Keratinocyte (primary cell): ENCODE measurements around the gene BBLN. TPM values are rescaled to one million over a fixed set of nuclear protein-coding genes. Genes with fewer than 3 reads are reported as not detected.

Experiments used
- DNase-seq: peaks from one replicate; pipeline ENCODE4 v3.0.0-alpha.2; 2011; ENCODE audit warnings: low read depth, missing footprints, low spot score
- FAIRE-seq: peaks from 2 replicates; lab custom pipeline; 2011; peaks lifted over from hg19 to GRCh38; lab: Jason Lieb, UNC
- H2AFZ ChIP-seq: 2 replicates; pipeline ENCODE4 v1.6.0; 2012; ENCODE audit warnings: low read length, control low read depth, inconsistent platforms; ENCODE audit not compliant: control insufficient read depth
- H3K27ac ChIP-seq: 2 replicates; pipeline ENCODE4 v1.5.1; 2011; ENCODE audit warnings: low read length; ENCODE audit not compliant: control insufficient read depth, insufficient read depth
- H3K27me3 ChIP-seq: 3 replicates; pipeline ENCODE4 v1.6.0; 2011; ENCODE audit warnings: low read length; ENCODE audit not compliant: control insufficient read depth, insufficient read depth; ENCODE audit errors: extremely low read depth
- H3K36me3 ChIP-seq, 2 experiments: 2 replicates in 1 of 2; 3 replicates in 1 of 2; pipeline ENCODE4 v1.5.1; 2011; ENCODE audit warnings: low read length in 2 of 2, mild to moderate bottlenecking in 1 of 2; ENCODE audit not compliant: control insufficient read depth in 2 of 2, insufficient read depth in 2 of 2; ENCODE audit errors: extremely low read depth in 1 of 2
- H3K4me1 ChIP-seq: 3 replicates; pipeline ENCODE4 v1.5.1; 2011; ENCODE audit warnings: low read length; ENCODE audit not compliant: control insufficient read depth, insufficient read depth; ENCODE audit errors: extremely low read depth
- H3K4me2 ChIP-seq: 3 replicates; pipeline ENCODE4 v1.6.0; 2011; ENCODE audit warnings: low read depth, low read length; ENCODE audit not compliant: control insufficient read depth, insufficient read depth; ENCODE audit errors: extremely low read depth
- H3K4me3 ChIP-seq, 3 experiments: fragments of 200-600 bp in 1 of 3; sonication (generic) in 1 of 3; 2 replicates in 2 of 3; 3 replicates in 1 of 3; pipeline ENCODE4 v1.5.1; 2011 to 2016; ENCODE audit warnings: low read length in 3 of 3, mild to moderate bottlenecking in 3 of 3, control low read depth in 2 of 3, inconsistent platforms in 1 of 3, low read depth in 1 of 3, mixed read lengths in 1 of 3, mixed run types in 1 of 3, moderate library complexity in 1 of 3; ENCODE audit not compliant: control insufficient read depth in 2 of 3, insufficient read depth in 2 of 3; ENCODE audit errors: extremely low read depth in 1 of 3
- H3K79me2 ChIP-seq: 2 replicates; pipeline ENCODE4 v1.6.0; 2012; ENCODE audit warnings: low read length; ENCODE audit not compliant: control insufficient read depth, insufficient read depth
- H3K9ac ChIP-seq: 3 replicates; pipeline ENCODE4 v1.6.0; 2011; ENCODE audit warnings: low read length; ENCODE audit not compliant: control insufficient read depth, insufficient read depth; ENCODE audit errors: extremely low read depth
- H3K9me1 ChIP-seq: 3 replicates; pipeline ENCODE4 v1.6.0; 2011; ENCODE audit warnings: low read length; ENCODE audit not compliant: control insufficient read depth, insufficient read depth; ENCODE audit errors: extremely low read depth
- H3K9me3 ChIP-seq: 2 replicates; pipeline ENCODE4 v1.5.1; 2012; ENCODE audit warnings: low read depth, low read length; ENCODE audit not compliant: control insufficient read depth
- H4K20me1 ChIP-seq: 3 replicates; pipeline ENCODE4 v1.6.0; 2011; ENCODE audit warnings: low read length; ENCODE audit not compliant: control insufficient read depth, insufficient read depth; ENCODE audit errors: extremely low read depth
- CTCF ChIP-seq, 3 experiments: IDR thresholded peaks in 1 of 3; conservative IDR thresholded peaks in 1 of 3; optimal IDR thresholded peaks in 1 of 3; 2 replicates in 2 of 3; 3 replicates in 1 of 3; pipeline versions ENCODE3 to v1.5.1; 2011; ENCODE audit warnings: low read length in 3 of 3, mild to moderate bottlenecking in 3 of 3, moderate library complexity in 2 of 3, control low read depth in 1 of 3, inconsistent platforms in 1 of 3; ENCODE audit not compliant: insufficient read depth in 2 of 3; ENCODE audit errors: extremely low read depth in 1 of 3
- EZH2 ChIP-seq: IDR thresholded peaks from one replicate; pipeline ENCODE4 v1.6.1; 2012; ENCODE audit warnings: inconsistent platforms, mild to moderate bottlenecking, low read length, moderate library complexity
- dilution Hi-C: fragments of 300-500 bp; cut with MboI; formaldehyde crosslinking; loops from one replicate; pipeline ENCODE4 v1.7.0; 2020; ENCODE audit warnings: low sequenced_read_pairs; ENCODE audit not compliant: extremely low pct_ligation_motif_present
- polyA plus RNA-seq, 5 experiments: library from polyadenylated mRNA; depleted of rRNA in 3 of 5; stranded (reverse) in 3 of 5; stranded (forward) in 1 of 5; unstranded in 1 of 5; fragments of >200 nt; gene quantifications; 1 replicate in 1 of 5; 2 replicates in 3 of 5; 3 replicates in 1 of 5; pipeline versions ENCODE4 v1.2.1 to v1.2.3, GENCODE V29; 2011 to 2012; ENCODE audit warnings: missing spikeins in 2 of 5, low read depth in 1 of 5, low replicate concordance in 1 of 5

BBLN gene
- polyA plus RNA-seq, 1 donor (not counting 4 experiments of a cell fraction or from before 2014, with no cell fraction given) = 35.9 TPM

- Histone ChIP-seq H3K27me3 (no peaks in the 10 kb centered on the region), H3K4me1 (peaks cover 9% of the 10 kb centered on the region), H3K9ac (peak overlapping the region; percentile 84), H3K36me3 (peaks cover 14 to 17% of the 10 kb centered on the region in 2 experiments), H3K27ac (no peak overlapping the region), H3K4me3 (peak overlapping the region in 1 of 3 experiments; percentile 85), H4K20me1 (no peaks in the 10 kb centered on the region), H3K9me3 (no peaks in the 10 kb centered on the region), H3K4me2 (peak overlapping the region; percentile 92), H2AFZ (no peak overlapping the region), H3K79me2 (peaks cover 13% of the 10 kb centered on the region), H3K9me1 (no peaks in the 10 kb centered on the region)
- FAIRE-seq = no peak
- TF ChIP-seq CTCF (optimal IDR thresholded peaks at IDR 0.05 in 1 of 3, IDR thresholded peaks at IDR 0.05 in 1 of 3, conservative IDR thresholded peaks at IDR 0.05 in 1 of 3; ENCODE audit: extremely low read depth in 1 of 3, insufficient read depth in 2 of 3, low read length in 3 of 3) (peak in 2 of 3 experiments; percentile 1 to 12), EZH2 (no peak)
- dilution Hi-C loops = no loop called here
- no peak for DNase-seq
Observed at GRCh38 chr9:128190013-128190412, 29.9 kb downstream of the BBLN start.

- Histone ChIP-seq H3K4me3 (peak overlapping the region; percentile 64 to 90 (median 85)), H3K9me3 (no peaks in the 10 kb centered on the region), H3K9ac (peak overlapping the region; percentile 84), H3K27ac (peak overlapping the region; percentile 52), H3K4me1 (peaks cover 9% of the 10 kb centered on the region), H3K36me3 (peaks cover 13 to 14% of the 10 kb centered on the region in 2 experiments), H2AFZ (peak overlapping the region; percentile 87), H4K20me1 (no peaks in the 10 kb centered on the region), H3K4me2 (peak overlapping the region; percentile 92), H3K9me1 (no peaks in the 10 kb centered on the region), H3K27me3 (no peaks in the 10 kb centered on the region), H3K79me2 (peaks cover 13% of the 10 kb centered on the region)
- FAIRE-seq (no peak), DNase-seq (no peak)
- dilution Hi-C loops = no loop called here
- no peak for TF ChIP-seq EZH2
- no peak for TF ChIP-seq CTCF (optimal IDR thresholded peaks at IDR 0.05 in 1 of 3, IDR thresholded peaks at IDR 0.05 in 1 of 3, conservative IDR thresholded peaks at IDR 0.05 in 1 of 3; ENCODE audit: extremely low read depth in 1 of 3, insufficient read depth in 2 of 3, low read length in 3 of 3)
Observed at GRCh38 chr9:128190516-128191405, 30.7 kb downstream of the BBLN start.
